NK-92 (cell line): Measurements from ENCODE around the gene DHRS11.
"Not testable (repeated sequence)": the region's sequence is repeated elsewhere in the genome, so short reads cannot be mapped to it uniquely, and the experiment has no call there.

Experiments
- DNase-seq: peaks from one replicate; lab custom pipeline; 2025; ENCODE audit not compliant: unreplicated experiment; lab: John Stamatoyannopoulos, UW

DHRS11 gene

DNA sequence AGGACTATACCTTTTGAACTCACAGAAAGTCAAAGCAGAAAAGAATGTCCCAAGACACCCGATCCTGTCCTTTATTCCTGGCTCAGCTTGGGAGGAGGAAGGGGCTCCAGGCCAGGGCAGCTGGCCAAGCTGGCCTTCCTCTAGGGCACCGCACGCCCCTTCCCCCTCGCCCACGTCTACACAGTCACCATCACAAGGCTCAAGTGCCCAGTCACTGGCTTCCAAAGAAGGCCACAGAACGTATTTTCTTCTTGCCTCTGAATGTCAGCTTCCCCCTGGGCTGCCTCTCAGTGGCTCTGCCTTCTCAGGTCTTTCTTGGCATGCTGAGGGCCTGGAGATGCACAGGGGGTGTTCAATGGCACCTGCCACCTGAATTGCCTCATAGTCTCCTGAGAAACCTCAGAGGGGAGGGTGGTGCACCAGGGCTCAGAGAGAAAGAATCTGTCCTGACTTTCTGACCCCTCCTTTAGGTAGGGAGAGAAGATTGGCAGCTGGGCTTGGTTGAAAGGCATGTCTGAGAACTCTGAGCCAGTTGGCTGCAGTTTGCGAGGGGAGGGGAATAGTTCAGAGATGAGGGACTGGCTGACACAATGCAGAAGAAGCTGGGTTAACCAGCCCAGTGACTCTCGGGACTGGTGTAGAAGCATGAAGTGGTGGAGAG, 2.1 kb downstream of the DHRS11 start:
- no peak for DNase-seq

DNA sequence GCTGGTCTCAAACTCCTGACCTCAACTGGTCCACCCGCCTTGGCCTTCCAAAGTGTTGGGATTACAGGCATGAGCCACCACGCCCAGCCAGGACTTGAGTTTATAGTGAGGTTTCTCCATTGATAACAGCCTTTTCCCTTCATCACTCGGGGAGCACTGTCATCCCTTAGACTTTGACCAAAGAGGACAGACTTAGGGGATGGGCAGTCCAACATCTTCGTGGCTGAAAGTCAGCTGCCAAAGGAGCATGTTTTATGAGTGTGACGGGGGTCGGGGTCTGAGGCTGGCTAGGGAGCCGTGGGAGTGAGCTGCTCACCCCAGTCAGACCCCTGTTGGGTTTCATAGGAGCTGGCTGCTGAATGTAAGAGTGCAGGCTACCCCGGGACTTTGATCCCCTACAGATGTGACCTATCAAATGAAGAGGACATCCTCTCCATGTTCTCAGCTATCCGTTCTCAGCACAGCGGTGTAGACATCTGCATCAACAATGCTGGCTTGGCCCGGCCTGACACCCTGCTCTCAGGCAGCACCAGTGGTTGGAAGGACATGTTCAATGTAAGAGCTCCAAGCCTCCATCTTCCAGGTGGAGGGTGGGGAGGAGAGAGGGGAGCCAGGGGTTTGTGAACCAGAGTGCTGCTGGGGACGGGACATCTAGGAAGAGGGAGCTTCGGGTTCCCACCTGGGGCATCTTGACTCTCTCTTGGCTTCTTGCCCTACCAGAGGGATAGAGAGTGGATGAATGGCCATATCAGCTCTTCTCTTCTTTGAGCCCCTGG, 3.1 kb downstream of the DHRS11 start:
- no peak for DNase-seq

DNA sequence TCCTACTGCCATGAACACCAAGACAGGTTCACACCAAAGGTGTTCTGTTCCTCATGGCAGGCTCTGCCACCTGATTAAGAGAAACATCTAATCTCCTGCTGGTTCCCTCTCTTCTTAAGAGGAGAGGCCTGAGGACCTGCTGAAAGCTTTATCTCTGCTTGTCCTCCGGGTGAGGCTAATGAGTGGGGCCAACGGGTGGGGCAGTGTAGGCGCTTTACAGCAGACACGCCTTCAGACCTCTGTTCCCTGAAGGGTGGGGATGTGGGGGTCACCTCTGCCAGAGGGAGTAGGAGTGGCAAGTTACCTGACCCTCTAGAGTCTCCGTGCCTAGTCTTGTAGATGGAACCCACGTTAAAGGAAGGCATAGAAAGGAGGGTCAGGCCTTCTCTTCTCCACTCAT, 5.5 kb downstream of the DHRS11 start:
- no peak for DNase-seq

GRCh38 chr17:36597866-36598777, 6.4 kb downstream of the DHRS11 start:
- DNase-seq: no peak

DNA sequence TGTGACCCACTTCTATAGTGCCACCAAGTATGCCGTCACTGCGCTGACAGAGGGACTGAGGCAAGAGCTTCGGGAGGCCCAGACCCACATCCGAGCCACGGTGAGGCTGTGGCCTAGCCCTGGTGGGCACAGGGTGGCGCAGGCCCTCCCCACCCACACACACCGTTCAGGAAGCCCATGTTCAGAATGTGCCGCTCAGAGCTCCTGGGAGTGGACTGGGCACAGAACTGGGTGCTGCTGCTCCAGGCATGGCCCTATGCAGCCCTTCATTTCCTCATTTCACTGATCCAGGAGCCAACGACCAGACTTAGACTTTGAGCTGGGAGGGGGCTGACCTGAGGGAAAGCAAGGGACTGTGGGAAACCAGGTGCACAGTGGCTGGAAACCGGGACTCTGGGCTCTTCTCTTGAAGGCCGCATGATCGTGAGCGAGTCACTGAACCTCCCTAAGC, 7.3 kb downstream of the DHRS11 start:
- no peak for DNase-seq

- no peak for DNase-seq
These were observed 8.0 kb downstream of the DHRS11 start for GRCh38 chr17:36599546-36600250.

DNA sequence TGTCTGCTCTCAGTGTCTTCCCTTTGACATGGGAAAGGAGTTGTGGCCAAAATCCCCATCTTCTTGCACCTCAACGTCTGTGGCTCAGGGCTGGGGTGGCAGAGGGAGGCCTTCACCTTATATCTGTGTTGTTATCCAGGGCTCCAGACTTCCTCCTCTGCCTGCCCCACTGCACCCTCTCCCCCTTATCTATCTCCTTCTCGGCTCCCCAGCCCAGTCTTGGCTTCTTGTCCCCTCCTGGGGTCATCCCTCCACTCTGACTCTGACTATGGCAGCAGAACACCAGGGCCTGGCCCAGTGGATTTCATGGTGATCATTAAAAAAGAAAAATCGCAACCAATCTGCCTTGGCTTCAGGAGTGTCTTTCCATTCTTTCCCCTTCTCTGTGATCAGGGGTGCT, 8.8 kb downstream of the DHRS11 start:
- DNase-seq: no peak

DNA sequence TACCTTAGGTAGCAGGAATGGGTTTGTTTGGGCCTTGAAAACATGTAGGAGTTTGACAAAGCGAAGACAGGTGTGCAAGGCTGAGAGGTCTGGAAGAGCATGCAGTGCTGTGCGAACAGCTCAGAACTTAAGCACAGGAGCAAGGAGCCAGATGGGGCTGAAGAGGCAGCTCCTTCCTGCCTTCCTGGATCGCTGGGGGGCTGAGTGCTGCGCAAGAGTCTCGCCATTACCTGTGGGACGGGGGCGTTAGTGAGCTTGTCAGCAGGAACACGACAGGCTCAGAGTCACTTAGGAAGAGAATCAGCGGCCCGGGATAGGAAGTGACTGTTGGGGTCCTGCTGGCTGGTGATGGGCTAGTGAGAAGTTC, 9.2 kb downstream of the DHRS11 start:
- no peak for DNase-seq

- DNase-seq: peak; percentile 59
These were observed 9.8 kb downstream of the DHRS11 start, which contains the start of gene MRM1 for GRCh38 chr17:36601303-36602029. Gene MRM1, plus strand, starts transcription at chr17:36601583. Its CDS starts 228 bp downstream, at chr17:36601811.

GRCh38 chr17:36602030-36602748, 10.5 kb downstream of the DHRS11 start:
- DNase-seq: no peak

DNA sequence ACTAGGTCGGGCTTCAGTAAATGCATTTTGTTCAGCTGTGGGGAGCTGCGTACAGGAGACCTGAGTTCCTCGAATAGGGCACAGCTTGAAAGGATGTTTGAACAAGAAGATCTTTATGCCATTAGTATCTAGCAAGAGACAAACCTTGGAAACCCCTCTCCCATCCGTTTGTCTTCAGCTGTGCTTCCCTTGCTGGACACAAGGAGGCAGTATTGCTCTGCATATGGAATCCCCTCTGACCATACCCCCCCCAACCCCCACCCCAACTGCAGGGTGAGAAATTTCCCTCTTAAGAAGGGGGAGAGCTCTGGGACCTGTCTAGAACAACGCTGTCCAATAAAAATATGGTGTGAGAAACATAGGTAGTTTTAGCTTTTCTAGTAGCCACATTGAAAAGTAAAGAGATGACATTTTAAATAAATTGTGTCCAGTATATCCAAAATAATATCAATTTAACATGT, 11.3 kb downstream of the DHRS11 start:
- no peak for DNase-seq

- not testable (repeated sequence) for DNase-seq
These were observed 13.3 kb downstream of the DHRS11 start for GRCh38 chr17:36605028-36605427.

DNA sequence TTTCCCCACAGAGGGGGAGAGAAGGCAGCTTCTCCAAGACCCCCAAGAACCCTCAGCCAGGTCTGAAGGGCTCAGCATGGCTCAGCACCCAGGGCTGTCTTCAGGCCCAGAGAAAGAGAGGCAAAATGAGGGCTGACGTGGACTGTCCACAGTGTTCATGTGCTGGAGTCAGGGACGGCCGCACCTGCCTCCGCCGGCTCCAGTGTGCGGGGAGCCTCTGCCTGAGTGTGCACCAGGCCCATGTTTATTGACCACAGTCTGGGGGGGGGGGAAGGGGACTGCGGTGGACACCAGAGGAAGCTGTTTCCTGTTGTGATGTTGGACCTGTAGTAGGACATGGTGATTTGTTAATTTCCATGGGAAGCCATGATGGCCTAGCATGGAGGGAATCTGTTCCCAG, 16.6 kb downstream of the DHRS11 start:
- no peak for DNase-seq

GRCh38 chr17:36608794-36609497, 17.3 kb downstream of the DHRS11 start:
- DNase-seq: no peak

GRCh38 chr17:36609498-36609862, 17.8 kb downstream of the DHRS11 start:
- no peak for DNase-seq

- DNase-seq: no peak
These were observed 18.8 kb downstream of the DHRS11 start for GRCh38 chr17:36610474-36610873.

GRCh38 chr17:36611345-36612072, 19.8 kb downstream of the DHRS11 start:
- no peak for DNase-seq

- DNase-seq: no peak
These were observed 20.6 kb downstream of the DHRS11 start for GRCh38 chr17:36612323-36612722.
